HEK293T (cell line): ENCODE results near the gene VWA5B2.

Experiments used
- CTCF ChIA-PET: fragments of 350-600 bp; formaldehyde crosslinking; extraction: SDS; loops from one replicate; lab custom pipeline; 2021; ENCODE audit warnings: antibody characterized with exemption, inconsistent platforms; lab: Yijun Ruan, JAX
- POLR2A ChIA-PET: fragments of 350-600 bp; formaldehyde crosslinking; extraction: SDS; loops from one replicate; lab custom pipeline; 2020; ENCODE audit warnings: antibody characterized with exemption, inconsistent platforms; lab: Yijun Ruan, JAX
- DNase-seq: peaks from one replicate; pipeline ENCODE4 v3.0.0; 2012; ENCODE audit warnings: mixed read lengths; ENCODE audit errors: extremely low spot score
- ARNT ChIP-seq: fragments of 450-650 bp; IDR thresholded peaks from 2 replicates; pipeline ENCODE4 v1.6.1; 2017; ENCODE audit warnings: mild to moderate bottlenecking
- BHLHE40 ChIP-seq: fragments of 450-650 bp; IDR thresholded peaks from 2 replicates; pipeline ENCODE4 v1.6.1; 2016; ENCODE audit warnings: mild to moderate bottlenecking, moderate library complexity, borderline replicate concordance
- CTBP1 ChIP-seq: fragments of 450-650 bp; IDR thresholded peaks from 2 replicates; pipeline ENCODE4 v1.6.1; 2016; ENCODE audit warnings: borderline replicate concordance
- ELF4 ChIP-seq: fragments of 450-650 bp; IDR thresholded peaks from 2 replicates; pipeline ENCODE4 v1.6.1; 2017; ENCODE audit warnings: antibody characterized with exemption
- FOXA1 ChIP-seq: fragments of 450-650 bp; IDR thresholded peaks from 2 replicates; pipeline ENCODE4 v1.6.1; 2016; ENCODE audit warnings: mild to moderate bottlenecking
- FOXK2 ChIP-seq: fragments of 450-650 bp; IDR thresholded peaks from 2 replicates; pipeline ENCODE4 v1.6.1; 2016; ENCODE audit warnings: mild to moderate bottlenecking
- FOXM1 ChIP-seq: fragments of 450-650 bp; IDR thresholded peaks from 2 replicates; pipeline ENCODE4 v1.6.1; 2017; ENCODE audit warnings: mild to moderate bottlenecking, borderline replicate concordance
- HDGF ChIP-seq: fragments of 450-650 bp; IDR thresholded peaks from 2 replicates; pipeline ENCODE4 v1.6.1; 2017; ENCODE audit warnings: antibody characterized with exemption, borderline replicate concordance
- L3MBTL2 ChIP-seq: fragments of 450-650 bp; conservative IDR thresholded peaks from 2 replicates; pipeline ENCODE4 v1.6.1; 2016; ENCODE audit warnings: mild to moderate bottlenecking
- LEF1 ChIP-seq: fragments of 450-650 bp; IDR thresholded peaks from 2 replicates; pipeline ENCODE4 v1.6.1; 2017; ENCODE audit warnings: mild to moderate bottlenecking, borderline replicate concordance
- NFRKB ChIP-seq: fragments of 450-650 bp; IDR thresholded peaks from 2 replicates; pipeline ENCODE4 v1.6.1; 2016; ENCODE audit warnings: mild to moderate bottlenecking, moderate library complexity
- PKNOX1 ChIP-seq: fragments of 450-650 bp; IDR thresholded peaks from 2 replicates; pipeline ENCODE4 v1.6.1; 2016
- SP1 ChIP-seq: fragments of 450-650 bp; IDR thresholded peaks from 2 replicates; pipeline ENCODE4 v1.6.1; 2017
- SUZ12 ChIP-seq: fragments of 450-650 bp; IDR thresholded peaks from 2 replicates; pipeline ENCODE4 v1.6.1; 2016; ENCODE audit warnings: mild to moderate bottlenecking
- TARDBP ChIP-seq: fragments of 450-650 bp; IDR thresholded peaks from 2 replicates; pipeline ENCODE4 v1.6.1; 2016
- ZNF384 ChIP-seq: fragments of 450-650 bp; IDR thresholded peaks from 2 replicates; pipeline ENCODE4 v1.6.1; 2016

Gene VWA5B2

GRCh38 chr3:184240384-184241140, 11.2 kb downstream of the VWA5B2 start:
- POLR2A ChIA-PET, result interaction anchor here (0.9 kb wide), 1 partner anchor 9 kb away, joined by 3 read pairs; the partner anchor contains the start of gene EEF1AKMT4
- no peak for DNase-seq
- CTCF ChIA-PET, result interaction anchor here (0.6 to 1.1 kb wide), 3 partner anchors 13 to 94 kb away, joined by 3 to 5 read pairs (median 4); no protein-coding TSS in a partner anchor
- TF ChIP-seq CTBP1 (no peak), SP1 (no peak)

- DNase-seq, result no peak
- ChIA-PET CTCF (interaction anchor here (0.6 to 1.1 kb wide), 3 partner anchors 13 to 94 kb away, joined by 3 to 5 read pairs (median 4); no protein-coding TSS in a partner anchor), POLR2A (no interaction called here)
- TF ChIP-seq BHLHE40 (no peak), LEF1 (no peak), FOXK2 (no peak), TARDBP (no peak), ARNT (no peak), ELF4 (no peak), FOXM1 (no peak), FOXA1 (no peak), NFRKB (no peak), L3MBTL2 (no peak), SUZ12 (no peak), ZNF384 (no peak), SP1 (no peak), HDGF (no peak), CTBP1 (no peak), PKNOX1 (no peak)
Measured at GRCh38 chr3:184241141-184241446, 11.7 kb downstream of the VWA5B2 start.

DNA sequence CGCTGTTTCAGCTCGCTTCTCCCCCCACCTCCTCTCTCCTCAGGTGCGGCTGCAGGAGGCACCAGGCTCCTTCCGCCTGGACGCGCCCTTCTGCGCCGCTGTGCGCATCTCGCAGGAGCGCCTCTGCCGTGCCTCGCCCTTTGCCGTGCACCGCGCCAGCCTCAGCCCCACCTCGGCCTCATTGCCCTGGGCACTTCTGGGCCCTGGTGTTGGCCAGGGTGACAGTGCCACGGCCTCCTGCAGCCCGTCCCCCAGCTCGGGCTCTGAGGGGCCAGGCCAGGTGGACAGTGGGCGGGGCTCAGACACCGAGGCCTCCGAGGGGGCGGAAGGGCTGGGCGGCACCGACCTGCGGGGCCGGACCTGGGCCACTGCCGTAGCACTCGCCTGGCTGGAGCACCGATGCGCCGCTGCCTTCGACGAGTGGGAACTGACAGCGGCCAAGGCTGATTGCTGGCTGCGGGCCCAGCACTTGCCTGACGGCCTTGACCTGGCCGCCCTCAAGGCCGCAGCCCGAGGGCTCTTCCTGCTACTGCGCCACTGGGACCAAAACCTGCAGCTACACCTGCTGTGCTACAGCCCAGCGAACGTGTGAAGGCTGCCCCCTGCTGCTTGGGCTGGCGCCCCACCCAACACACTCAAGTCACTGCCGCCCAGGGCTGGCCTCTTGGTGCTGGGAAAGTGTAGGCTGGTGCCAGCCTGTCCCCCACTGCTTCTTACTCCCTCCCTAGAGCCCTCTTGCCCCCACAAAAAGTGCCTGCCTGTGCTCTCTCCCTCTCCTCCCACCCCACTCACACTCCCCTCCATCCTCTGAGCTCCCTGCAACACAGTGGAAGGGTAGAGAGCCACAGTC, 12.3 kb downstream of the VWA5B2 start:
- CTCF ChIA-PET, result interaction anchor here (0.6 to 1.1 kb wide), 2 partner anchors 14 to 183 kb away, joined by 3 to 5 read pairs; no protein-coding TSS in a partner anchor
- no peak for TF ChIP-seq ELF4
- TF ChIP-seq NFRKB, result no peak
- TF ChIP-seq SUZ12, result no peak
- no peak for TF ChIP-seq SP1
- TF ChIP-seq PKNOX1, result no peak
- no peak for TF ChIP-seq TARDBP
- no peak for TF ChIP-seq HDGF
- TF ChIP-seq BHLHE40, result no peak
- no peak for TF ChIP-seq L3MBTL2
- TF ChIP-seq FOXA1, result no peak
- TF ChIP-seq ZNF384, result no peak
- TF ChIP-seq CTBP1, result no peak
- DNase-seq, result no peak
- POLR2A ChIA-PET, result no interaction called here

DNA sequence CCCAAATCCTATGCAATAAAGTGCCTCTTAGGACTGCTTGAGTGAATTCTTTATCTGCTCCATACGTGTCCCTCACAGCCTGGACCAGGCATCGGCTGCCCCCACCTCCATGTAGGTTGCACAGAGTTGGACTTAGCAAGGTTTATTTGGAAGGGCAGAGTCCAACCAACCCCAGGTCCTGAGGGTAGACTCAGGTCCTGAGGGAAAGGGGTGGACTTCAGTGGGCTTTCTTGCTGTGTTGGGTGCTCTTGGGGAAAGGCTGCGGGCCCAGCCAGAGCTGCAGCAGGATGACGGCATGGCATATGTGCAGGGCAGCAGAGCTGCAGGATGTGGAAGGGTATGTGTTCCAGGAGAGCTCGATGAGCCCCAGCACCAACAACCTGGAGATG, 12.9 kb downstream of the VWA5B2 start:
- TF ChIP-seq PKNOX1 (no peak), FOXA1 (no peak), ELF4 (no peak), ZNF384 (no peak), NFRKB (no peak), SUZ12 (no peak), BHLHE40 (no peak), TARDBP (no peak), FOXM1 (no peak)
- ChIA-PET POLR2A (no interaction called here), CTCF (no interaction called here)
- DNase-seq, result no peak

- CTCF ChIA-PET, result no interaction called here
- POLR2A ChIA-PET, result no interaction called here
- peak; percentile 69 for TF ChIP-seq NFRKB
- no peak for TF ChIP-seq ZNF384
- peak; percentile 71 for TF ChIP-seq ELF4
- no peak for TF ChIP-seq HDGF
- TF ChIP-seq TARDBP, result no peak
- 0 out of 2 replicates have a peak, but pooled peaks have one; percentile 14 for TF ChIP-seq FOXM1
- TF ChIP-seq CTBP1, result peak; percentile 65; the same call in 1 of the 2 replicates
- no peak for TF ChIP-seq ARNT
- TF ChIP-seq FOXA1, result no peak
- TF ChIP-seq L3MBTL2, result peak; percentile 59; the same call in 1 of the 2 replicates
- peak; percentile 62 for DNase-seq
Measured at GRCh38 chr3:184248454-184249411, 19.3 kb downstream of the VWA5B2 start, which contains the start of gene ALG3. ALG3 (minus strand) TSS chr3:184248962; CDS start chr3:184248940, 22 bp downstream.
